ENCODE data around the gene DRD5.
A peak's percentile ranks its signal among the peaks of the same experiment; 100 is the strongest.
"Not testable (repeated sequence)": the region's sequence is repeated elsewhere in the genome, so short reads cannot be mapped to it uniquely, and the experiment has no call there.

DRD5 gene

DNA sequence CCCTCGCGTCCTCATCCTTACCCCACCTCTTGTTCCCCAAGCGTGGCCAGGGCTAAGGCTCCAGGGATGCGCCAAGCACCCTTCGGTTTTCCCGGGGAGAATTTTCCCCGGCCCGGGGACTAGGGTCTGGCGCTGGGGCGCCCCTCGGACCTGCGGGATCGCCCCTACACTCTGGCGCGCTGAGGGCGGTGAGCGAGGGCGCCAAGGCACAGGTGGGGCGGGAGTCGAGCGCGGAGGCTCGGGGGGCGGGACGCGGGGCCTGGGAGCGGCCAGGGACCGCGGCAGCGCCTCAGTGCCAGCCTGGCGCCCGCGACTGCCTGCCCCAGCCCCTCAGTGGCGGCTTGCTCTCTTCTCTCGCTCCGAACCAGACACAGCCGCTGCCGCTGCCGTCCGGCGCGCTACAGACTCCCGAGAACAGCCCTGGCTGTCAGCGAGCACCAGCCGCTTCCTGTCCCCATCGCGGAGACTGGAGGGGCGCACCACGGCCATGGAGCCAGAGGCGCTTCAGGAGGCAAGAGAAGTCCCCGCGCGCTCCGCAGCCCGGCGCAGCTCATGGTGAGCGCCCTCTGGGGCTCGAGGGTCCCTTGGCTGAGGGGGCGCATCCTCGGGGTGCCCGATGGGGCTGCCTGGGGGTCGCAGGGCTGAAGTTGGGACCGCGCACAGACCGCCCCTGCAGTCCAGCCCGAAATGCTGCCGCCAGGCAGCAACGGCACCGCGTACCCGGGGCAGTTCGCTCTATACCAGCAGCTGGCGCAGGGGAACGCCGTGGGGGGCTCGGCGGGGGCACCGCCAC, at the start of gene DRD5:
Gene DRD5 (plus strand): TSS at position 292 of the 793 bp plus-strand sequence. CDS start 396 bp downstream, at position 688.
- DNase-seq = no peak

DNA sequence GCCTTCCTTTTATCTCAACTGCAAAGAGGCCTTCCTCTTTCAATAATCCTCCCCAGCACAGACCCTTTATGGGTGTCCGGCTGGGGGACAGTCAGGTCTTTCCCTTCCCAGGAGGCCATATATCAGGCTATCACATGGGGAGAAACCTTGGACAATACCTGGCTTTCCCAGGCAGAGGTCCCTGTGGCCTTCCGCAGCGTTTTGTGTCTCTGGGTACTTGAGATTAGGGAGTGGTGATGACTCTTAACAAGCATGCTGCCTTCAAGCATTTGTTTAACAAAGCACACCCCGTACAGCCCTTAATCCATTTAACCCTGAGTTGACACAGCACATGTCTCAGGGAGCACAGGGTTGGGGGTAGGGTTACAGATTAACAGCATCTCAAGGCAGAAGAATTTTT, 49.2 kb upstream of the DRD5 start:
- DNase-seq = not testable (repeated sequence)

DNA sequence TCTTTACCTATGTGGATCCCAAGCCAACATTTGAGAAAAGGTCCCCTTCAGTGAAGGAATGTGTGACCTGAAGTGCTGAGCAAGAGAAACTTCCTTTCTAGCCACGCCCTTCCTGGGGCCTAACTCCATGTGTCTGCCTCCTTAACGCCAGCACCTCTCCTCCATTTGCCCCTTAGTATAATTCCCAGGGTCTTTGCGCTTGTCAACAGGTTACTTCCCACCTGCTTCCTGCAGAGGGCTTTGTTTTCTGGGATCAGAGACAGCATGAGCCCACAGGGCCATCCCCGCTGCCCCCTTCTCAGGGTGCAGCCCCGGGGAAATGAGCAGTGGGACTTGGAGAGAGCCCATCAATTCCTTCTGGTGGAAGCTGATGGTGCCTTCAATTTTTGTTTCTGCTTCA, 45.9 kb upstream of the DRD5 start:
- DNase-seq = no peak

DNA sequence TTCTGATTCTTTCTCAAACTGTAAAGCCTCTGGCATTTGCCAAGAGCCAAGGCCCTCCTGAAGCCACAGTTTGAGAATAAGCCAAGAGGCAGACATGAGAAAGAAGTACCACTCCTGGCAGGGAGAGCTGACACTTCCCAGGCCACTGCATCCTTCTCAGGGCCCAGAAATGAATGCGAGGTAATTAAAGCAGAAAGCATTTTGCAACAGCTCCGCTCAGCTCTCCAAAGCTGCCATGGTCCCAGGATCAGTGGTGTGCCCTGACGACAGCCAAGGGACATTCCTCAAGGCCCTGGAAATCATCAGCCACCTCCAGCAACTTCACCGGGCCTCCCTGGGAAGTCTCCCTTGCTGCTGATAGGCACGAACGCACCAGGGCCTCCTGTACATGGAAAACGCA, 44.2 kb upstream of the DRD5 start:
- not testable (repeated sequence) for DNase-seq

DNA sequence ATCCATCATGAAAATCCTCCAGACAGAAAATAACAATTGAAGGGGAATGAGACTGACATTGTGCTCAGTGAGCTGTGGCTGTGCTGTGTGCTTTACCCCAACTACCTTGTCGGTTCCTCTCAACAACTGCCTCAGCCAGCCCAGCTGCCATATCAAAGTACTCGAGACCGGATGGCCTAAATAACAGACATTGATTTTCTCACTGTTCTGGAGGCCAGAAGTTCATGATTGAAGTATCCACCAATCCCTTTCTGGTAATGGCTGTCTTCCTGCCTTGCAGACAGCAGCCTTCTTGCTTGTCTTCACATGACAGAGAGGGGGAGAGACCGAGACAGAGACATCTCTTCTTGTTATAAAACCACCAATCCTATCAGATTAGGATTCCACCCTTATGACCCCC, 37.6 kb upstream of the DRD5 start:
- DNase-seq = not testable (repeated sequence)

DNA sequence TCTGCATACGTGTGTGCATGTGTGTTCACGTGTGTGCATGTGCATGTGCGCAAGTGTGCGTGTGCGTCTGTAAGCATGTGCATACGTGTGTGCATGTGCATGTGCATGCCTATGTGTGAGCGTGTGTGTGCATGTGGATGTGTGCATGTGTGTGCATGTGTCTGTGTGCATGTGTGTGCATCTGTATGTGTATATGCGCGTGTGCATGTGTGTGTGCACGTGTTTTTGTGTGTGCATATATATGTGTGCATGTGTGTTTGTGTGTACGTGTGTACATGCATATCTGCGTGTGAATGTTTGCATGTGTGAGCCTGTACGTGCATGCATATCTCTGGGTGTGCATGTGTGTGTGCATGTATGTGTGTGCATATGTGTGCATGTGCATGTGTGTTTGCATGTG, 35.7 kb upstream of the DRD5 start:
- no peak for DNase-seq

DNA sequence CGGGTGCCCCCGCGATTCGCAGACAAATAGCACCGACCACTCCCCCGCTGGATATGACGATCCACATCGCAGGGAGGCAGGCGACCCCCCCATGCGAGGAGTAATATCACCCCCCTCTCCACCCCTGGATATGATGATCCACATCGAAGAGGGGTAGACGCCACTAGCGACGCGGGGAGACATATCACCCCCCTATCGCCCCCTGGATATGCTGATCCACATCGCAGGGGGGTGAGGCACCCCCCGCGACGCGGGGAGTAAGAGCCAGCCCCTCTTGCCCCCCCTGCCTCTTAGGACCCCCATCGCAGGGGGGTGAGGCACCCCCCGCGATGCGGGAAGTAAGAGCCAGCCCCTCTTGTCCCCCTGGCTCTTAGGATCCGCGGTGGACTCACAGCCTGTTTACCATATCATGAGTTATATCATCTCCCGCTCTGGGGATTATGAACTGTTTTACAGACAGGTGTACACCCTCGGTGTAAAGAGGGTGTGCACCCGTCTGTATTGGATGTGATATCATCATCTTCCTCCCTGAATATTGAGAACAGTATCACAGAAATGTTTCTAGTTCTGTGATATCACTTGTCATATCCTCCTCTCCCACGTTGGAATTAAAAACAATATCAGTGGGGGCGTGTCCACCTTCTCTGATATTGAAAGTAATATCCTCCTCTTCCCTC, 22.7 kb upstream of the DRD5 start:
- no peak for DNase-seq

DNA sequence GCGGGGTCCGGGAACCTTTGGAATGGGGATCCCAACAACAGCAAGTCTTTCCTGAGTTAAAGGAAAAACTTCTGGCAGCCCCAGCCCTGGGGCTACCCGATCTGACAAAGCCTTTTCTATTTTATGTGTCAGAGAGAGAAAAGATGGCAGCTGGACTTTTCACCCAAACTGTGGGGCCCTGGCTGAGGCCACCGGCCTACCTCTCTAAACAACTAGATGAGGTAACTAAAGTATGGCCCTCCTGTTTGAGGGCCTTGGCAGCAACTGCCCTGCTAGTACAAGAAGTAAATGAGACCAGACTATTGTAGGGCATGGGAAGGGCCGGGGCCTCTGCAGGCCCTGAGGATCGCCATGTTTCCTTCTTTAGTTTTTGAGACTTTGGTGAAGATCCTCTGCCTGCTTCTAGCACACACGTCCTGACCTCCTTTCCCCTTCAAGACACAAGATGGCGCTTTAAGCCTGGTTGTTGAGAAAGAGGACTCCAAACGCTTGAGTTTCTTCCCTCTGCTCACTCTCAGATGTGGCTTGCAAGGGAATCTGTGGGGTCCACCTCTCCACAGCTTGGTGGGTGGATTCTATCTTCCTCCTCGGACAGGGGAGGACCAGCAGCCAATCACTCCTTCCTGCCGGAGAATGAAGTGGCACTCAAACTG, 18.5 kb upstream of the DRD5 start:
- DNase-seq = peak in 51 of 56 donors; percentile 5 to 79 (median 29)

DNA sequence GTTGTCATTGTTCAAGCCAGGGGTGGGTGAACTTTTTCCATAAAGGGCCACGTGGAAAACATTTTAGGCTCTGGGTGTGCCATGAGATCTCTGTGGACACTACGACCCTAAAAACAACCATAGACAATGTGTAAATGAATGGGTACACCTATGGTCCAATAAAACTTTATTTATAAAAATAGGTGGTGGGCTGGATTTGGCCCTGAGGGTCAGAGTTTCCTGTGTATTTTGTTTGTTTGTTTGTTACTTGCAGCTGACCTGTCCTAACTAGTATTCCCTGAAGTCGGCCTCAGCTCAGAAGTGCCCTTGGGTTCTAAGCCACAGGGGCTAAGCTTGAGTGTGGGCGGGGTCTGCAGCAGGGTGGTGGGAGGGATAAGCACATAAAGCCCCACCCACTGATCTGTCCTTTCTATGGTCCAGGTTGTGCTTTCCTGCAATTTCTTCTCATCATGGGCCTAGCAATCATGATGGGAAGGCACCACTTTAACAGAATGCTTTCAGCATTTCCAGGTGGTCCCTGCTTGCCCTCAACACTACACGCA, 17.2 kb upstream of the DRD5 start:
- no peak for DNase-seq

DNA sequence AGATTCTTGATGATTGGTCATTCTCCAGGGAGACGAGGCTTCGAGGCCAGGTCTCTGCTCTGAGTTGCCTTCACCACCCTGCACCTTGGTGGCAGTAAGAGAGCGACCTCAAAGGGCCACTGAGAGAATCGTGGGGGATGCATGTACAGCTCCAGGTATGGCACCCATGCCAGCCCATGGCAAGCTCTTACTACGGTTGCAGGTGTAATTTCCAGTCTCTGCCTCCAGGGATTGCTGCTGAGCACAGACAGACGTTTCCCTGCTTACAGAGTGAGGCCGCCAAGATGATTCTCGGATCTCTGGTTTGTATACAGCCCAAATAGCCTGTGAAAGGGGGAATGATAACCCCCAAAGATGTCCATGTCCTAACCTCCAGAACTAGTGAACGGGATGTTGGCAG, 16.3 kb upstream of the DRD5 start:
- DNase-seq = peak in 7 of 56 donors; percentile 1 to 16 (median 8)

DNA sequence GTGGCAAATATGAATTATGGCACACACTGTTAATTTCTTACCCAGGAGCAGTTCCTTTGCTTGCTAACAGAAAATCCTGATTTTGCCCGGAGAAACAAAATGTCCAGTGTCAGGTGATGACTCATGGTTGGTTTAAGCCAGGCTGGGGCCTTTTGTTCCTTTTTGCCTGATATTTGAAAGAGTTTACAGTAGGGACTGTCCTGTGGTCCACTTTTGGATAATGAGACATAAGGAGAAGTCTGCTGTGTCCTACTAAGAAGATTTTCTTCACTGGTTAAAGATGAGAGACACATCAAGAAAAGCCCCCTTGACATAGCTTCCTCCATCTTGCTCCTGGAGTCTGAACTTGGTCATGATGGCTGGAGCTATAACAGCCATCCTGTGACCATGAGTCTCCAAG, 12.1 kb upstream of the DRD5 start:
- no peak for DNase-seq

DNA sequence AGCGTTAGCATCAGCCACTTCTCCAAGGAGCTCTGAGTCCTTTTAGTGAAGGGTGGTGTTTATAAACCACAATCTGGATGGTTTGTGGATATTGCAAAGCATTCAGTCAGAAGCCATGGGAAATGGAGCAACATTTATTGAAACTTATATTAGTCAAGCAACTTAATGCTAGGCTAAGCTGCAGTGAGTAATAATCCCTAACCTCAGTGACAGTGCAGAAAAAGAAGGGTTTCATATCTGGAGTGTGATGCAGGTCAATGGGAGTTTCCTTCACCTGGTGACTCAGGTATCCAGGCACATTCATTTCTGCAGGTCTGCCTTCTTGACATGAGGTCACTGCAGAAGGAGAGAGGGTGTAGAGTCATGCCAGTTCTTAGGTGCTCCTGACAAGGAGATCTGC, 10.4 kb upstream of the DRD5 start:
- no peak for DNase-seq

DNA sequence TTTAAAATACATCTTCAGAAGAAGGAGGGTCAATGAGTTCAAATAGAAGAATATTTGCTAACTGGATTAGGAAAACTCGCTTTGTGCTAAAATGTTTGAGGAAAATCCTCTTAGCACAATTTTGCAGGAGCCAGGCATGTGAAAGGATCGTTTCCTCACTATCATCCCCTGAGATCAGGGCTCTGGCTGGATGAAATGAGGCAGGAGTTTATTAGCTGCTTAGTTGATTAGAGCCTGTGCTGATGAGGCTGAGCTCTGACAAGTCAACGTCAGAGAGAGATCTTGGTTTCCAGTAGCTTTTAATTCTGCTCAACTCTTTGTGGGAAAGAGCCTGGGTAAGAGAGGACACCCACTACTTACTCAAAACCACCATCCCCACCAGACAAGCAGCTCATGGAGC, 8.0 kb upstream of the DRD5 start:
- DNase-seq = no peak

DNA sequence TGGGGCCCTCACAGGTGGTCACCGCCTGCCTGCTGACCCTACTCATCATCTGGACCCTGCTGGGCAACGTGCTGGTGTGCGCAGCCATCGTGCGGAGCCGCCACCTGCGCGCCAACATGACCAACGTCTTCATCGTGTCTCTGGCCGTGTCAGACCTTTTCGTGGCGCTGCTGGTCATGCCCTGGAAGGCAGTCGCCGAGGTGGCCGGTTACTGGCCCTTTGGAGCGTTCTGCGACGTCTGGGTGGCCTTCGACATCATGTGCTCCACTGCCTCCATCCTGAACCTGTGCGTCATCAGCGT, 652 bp downstream of the DRD5 start:
- DNase-seq = no peak

DNA sequence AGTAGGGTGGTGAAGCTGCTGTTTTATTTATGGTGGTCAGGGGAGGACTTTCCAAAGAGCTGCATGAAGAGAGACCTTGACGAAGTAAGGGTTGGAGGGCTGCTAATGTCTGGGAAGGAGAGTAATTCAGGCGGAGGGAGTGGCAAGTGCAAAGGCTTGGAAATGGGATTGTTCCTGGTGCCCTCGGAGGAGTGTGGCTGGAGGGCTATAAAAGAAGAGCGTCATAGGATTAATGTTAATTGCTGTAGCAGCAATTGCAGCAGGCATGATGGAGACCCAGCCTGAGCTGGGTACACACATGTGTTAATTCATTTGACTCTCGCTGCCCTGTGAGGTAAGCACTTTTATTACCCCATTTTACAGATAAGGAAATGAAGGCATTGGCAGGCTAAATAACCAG, 4.5 kb downstream of the DRD5 start:
- not testable (repeated sequence) for DNase-seq

DNA sequence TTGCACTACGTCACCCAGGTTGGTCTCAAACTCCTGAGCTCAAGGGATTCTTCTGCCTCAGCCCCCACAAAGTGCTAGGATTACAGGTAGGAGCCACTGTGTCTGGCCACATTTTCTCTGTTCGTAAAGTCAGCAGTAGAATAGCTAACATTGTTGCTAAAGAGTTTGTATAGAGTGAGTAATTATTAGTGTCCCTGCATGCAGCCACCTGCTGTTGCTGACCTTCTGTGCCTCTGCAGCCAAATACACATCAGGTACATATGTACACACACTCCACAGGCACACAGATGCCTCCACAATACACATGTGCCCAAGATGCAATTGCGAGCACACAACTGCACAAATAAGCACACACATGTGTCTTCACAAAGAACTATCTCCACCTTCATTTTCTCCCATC, 10.9 kb downstream of the DRD5 start:
- no peak for DNase-seq

DNA sequence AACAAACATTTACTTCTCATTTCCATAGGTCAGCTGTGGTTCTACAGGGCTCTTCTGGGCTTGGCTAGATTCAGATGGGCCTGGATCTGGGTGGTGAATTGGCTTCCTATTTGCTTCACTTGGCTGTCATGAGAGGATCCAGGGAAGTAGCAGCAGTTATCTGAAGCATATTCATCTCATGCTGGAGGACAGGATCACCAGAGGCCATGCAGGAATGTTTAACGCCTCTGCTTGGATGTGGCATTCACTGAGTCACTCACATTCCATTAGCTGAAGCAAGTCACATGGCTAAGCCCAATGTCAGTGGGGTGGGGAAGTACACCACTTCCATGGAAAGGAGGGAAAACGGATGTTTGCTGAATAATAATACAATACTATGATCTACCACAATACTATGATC, 15.2 kb downstream of the DRD5 start:
- not testable (repeated sequence) for DNase-seq

DNA sequence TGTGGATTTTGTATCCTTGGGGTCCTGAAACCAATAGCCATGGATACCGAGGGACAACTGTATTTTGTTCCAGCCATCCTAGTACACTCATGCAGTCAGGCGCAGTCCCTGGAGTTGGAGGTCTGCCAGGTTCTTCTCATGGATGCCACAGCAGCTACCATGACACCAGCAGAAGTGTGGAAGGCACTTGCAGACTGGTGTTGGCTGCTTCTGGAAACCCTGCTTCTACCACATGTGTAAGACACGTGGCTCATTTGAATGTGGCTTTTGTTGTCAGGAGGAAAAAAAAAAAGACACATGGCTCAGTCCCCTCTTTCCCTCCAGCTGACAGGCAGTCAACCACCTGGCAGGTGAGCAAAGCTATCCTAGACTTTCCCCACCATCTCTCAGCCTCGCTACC, 19.4 kb downstream of the DRD5 start:
- peak in 2 of 56 donors; percentile 18 to 31 for DNase-seq

DNA sequence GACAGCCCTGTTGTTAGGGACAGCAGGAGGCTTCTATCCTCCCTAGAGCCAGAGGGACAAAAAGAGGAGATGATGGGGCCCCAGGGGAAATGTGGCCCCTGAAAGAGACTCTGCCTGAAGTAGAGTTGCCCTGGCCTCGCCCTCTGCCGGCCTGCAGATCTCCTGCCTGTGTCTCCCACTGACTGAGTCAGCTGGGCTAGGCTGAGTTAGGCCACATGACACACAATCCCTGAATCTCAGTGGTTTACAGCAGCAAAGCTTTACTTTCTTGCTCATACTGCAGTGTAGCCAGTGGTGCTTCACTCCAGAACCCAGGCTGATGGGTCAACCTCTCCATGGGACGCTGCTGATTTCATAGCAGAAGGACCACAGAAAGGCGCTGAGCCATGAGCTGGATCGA, 23.5 kb downstream of the DRD5 start:
- DNase-seq = no peak

DNA sequence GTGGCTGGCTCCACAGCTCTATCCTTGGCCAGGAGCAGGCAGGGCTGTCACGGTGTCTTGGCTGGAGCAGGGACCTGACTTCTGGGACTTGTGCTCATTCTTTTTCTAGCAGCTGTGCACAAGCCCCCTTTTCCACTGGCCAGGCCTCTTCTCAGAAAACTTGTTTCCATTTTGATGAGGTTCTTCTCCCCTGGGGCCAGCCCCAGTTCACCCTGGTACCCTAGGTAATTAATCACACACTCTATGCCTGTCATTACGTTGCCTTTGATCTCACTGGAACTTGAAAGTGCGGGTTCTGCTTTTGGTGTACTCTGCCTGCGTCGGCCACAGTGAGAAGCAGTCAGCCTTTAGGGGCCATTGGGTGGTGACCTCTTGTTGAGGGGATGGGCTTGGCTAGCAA, 26.6 kb downstream of the DRD5 start:
- no peak for DNase-seq

DNA sequence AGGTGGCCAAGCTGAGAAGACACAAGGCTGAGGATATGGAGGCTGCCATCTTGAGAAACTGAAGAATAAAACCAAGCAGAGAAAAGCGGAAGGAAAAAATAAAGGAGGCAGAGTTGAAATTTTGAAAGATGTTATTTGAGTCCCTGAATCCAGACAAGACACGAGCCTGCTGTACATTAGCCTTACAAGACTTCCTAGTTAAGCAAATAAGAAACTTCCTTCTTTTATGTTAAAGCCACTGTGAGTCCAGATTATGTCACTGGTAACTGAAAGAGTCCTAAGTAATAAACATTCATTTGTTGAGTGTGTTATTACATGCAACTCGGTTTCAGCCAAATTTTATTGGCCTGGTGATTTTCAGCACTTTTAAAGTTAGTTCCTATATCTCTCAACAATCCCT, 30.4 kb downstream of the DRD5 start:
- no peak for DNase-seq
